ENCODE measurements around the gene THPO. TPM values are rescaled to one million over a fixed set of nuclear protein-coding genes. Genes with fewer than 3 reads are reported as not detected.

Gene THPO
- total RNA-seq, 1 donor from 2014 or later: 0.28 TPM

GRCh38 chr3:184335661-184336546 lies 42.1 kb downstream of the THPO start:
- H3K27me3 Mint-ChIP-seq (ENCODE audit: unreplicated experiment): peaks cover 38% of the 10 kb centered on the region
- peak; percentile 88 for DNase-seq (ENCODE audit: low spot score)
- peaks cover 71% of the 10 kb centered on the region for H3K4me1 Mint-ChIP-seq (ENCODE audit: unreplicated experiment)
- no peaks in the 10 kb centered on the region for H3K9me3 Mint-ChIP-seq (ENCODE audit: unreplicated experiment)
- peak overlapping the region; percentile 94 for H3K4me3 Mint-ChIP-seq (ENCODE audit: unreplicated experiment)
- H3K27ac Mint-ChIP-seq (ENCODE audit: unreplicated experiment): peak overlapping the region; percentile 94
- TF ChIP-seq, protein P1, sequence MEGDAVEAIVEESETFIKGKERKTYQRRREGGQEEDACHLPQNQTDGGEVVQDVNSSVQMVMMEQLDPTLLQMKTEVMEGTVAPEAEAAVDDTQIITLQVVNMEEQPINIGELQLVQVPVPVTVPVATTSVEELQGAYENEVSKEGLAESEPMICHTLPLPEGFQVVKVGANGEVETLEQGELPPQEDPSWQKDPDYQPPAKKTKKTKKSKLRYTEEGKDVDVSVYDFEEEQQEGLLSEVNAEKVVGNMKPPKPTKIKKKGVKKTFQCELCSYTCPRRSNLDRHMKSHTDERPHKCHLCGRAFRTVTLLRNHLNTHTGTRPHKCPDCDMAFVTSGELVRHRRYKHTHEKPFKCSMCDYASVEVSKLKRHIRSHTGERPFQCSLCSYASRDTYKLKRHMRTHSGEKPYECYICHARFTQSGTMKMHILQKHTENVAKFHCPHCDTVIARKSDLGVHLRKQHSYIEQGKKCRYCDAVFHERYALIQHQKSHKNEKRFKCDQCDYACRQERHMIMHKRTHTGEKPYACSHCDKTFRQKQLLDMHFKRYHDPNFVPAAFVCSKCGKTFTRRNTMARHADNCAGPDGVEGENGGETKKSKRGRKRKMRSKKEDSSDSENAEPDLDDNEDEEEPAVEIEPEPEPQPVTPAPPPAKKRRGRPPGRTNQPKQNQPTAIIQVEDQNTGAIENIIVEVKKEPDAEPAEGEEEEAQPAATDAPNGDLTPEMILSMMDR (IDR thresholded peaks at IDR 0.05; ENCODE audit: unreplicated experiment): no peak
- peaks cover 49% of the 10 kb centered on the region for H3K36me3 Mint-ChIP-seq (ENCODE audit: low read depth, unreplicated experiment)

GRCh38 chr3:184335291-184335660 lies 42.7 kb downstream of the THPO start:
- H3K27me3 Mint-ChIP-seq (ENCODE audit: unreplicated experiment): peaks cover 37% of the 10 kb centered on the region
- H3K4me3 Mint-ChIP-seq (ENCODE audit: unreplicated experiment): peak overlapping the region; percentile 81
- DNase-seq (ENCODE audit: low spot score): no peak
- no peaks in the 10 kb centered on the region for H3K9me3 Mint-ChIP-seq (ENCODE audit: unreplicated experiment)
- peaks cover 48% of the 10 kb centered on the region for H3K36me3 Mint-ChIP-seq (ENCODE audit: low read depth, unreplicated experiment)
- H3K4me1 Mint-ChIP-seq (ENCODE audit: unreplicated experiment): peaks cover 67% of the 10 kb centered on the region
- TF ChIP-seq, protein P1 (IDR thresholded peaks at IDR 0.05; ENCODE audit: unreplicated experiment): no peak
- peak overlapping the region; percentile 91 for H3K27ac Mint-ChIP-seq (ENCODE audit: unreplicated experiment)

GRCh38 chr3:184334470-184335158 lies 43.4 kb downstream of the THPO start:
- peak overlapping the region; percentile 96 for H3K27ac Mint-ChIP-seq (ENCODE audit: unreplicated experiment)
- TF ChIP-seq, protein P1 (IDR thresholded peaks at IDR 0.05; ENCODE audit: unreplicated experiment): no peak
- H3K27me3 Mint-ChIP-seq (ENCODE audit: unreplicated experiment): peaks cover 37% of the 10 kb centered on the region
- H3K9me3 Mint-ChIP-seq (ENCODE audit: unreplicated experiment): no peaks in the 10 kb centered on the region
- H3K36me3 Mint-ChIP-seq (ENCODE audit: low read depth, unreplicated experiment): peaks cover 52% of the 10 kb centered on the region
- H3K4me3 Mint-ChIP-seq (ENCODE audit: unreplicated experiment): peak overlapping the region; percentile 63
- H3K4me1 Mint-ChIP-seq (ENCODE audit: unreplicated experiment): peaks cover 69% of the 10 kb centered on the region
- no peak for DNase-seq (ENCODE audit: low spot score)

DNA sequence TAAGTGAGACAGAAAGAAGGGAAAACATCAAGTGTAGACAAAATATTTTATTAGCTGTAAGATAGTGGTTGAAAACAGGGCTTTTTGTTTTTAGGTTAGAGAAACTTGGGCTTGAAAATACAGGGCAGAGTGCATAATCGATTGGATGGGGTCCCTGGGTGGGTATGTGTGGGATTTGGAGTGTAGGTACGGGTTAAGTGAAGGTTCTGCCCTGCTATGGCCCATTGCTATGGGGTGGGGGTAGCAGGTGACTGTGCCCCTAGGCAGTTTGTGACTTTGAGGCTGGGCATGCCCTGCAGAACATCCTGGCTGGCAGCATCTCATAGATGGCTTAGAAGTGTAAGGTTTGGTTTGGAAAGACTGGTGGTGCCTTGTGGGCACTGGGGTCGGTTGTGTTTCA lies 44.3 kb downstream of the THPO start:
- TF ChIP-seq, protein P1 (IDR thresholded peaks at IDR 0.05; ENCODE audit: unreplicated experiment): no peak
- H3K4me1 Mint-ChIP-seq (ENCODE audit: unreplicated experiment): peaks cover 67% of the 10 kb centered on the region
- no peaks in the 10 kb centered on the region for H3K9me3 Mint-ChIP-seq (ENCODE audit: unreplicated experiment)
- peak overlapping the region; percentile 96 for H3K27ac Mint-ChIP-seq (ENCODE audit: unreplicated experiment)
- peak overlapping the region; percentile 63 for H3K4me3 Mint-ChIP-seq (ENCODE audit: unreplicated experiment)
- DNase-seq (ENCODE audit: low spot score): no peak
- peaks cover 35% of the 10 kb centered on the region for H3K27me3 Mint-ChIP-seq (ENCODE audit: unreplicated experiment)
- peaks cover 59% of the 10 kb centered on the region for H3K36me3 Mint-ChIP-seq (ENCODE audit: low read depth, unreplicated experiment)
